Inflammatory macrophage treated with lipopolysaccharide for 1 hour (primary cell): Measurements from ENCODE around the gene SULT1B1.

Source experiments
- DNase-seq, 2 donors: peaks; one replicate each; pipeline ENCODE4 v3.0.0-alpha.2; 2020 to 2022

The SULT1B1 gene

DNA sequence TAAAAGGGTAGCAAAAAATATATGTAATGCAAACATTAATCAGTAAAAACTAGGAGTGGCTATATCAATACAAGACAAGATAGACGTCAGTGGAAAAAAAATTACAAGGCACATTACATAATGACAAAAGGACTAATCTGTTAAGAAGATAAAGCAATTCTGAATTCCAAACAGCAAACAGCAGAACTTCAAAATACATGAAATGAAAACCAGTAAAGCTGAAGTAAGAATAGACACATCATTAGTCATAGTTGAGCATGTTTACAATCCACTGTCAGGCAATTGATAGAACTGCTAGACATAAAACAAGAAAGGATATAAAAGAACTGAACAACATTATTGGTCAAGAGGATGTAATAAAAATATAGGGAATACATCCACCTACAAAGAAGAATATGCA is 12.2 kb downstream of the SULT1B1 start:
- no peak for DNase-seq

GRCh38 chr4:69744157-69744478 is 16.3 kb downstream of the SULT1B1 start:
- DNase-seq = no peak

DNA sequence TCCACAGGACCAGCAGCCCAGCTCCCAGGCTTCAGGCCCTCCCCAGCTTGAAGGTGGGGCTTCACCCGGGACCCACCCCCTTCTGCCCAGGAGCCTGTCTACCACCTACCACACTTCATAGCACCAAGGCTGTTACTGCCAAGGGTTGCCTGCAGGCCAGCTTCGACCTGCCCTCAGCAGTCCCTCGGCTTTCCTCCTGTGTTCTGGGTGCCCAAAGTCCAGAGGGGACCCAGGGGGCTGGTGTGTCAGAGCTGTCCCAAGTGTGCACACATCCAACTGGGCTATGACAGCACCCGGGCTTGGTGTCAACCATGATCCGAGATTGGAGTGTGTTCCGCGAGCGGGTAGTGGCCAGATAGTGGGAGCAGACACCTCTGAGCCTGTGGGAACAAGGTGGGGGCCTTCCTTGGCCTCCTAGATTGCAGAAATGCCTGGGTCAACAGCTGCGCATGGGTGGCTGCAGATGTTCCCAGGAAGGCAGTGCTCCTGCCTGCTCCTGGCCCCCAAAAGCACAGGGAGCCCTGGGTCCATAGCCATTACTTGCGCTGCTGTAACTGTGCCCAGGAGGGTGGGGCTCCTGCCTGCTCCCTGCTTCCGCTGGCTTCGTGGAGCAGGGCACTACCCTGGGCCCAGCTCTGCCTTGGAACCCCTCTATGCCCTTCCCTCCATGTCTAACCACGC is 16.8 kb downstream of the SULT1B1 start:
- no peak for DNase-seq

DNA sequence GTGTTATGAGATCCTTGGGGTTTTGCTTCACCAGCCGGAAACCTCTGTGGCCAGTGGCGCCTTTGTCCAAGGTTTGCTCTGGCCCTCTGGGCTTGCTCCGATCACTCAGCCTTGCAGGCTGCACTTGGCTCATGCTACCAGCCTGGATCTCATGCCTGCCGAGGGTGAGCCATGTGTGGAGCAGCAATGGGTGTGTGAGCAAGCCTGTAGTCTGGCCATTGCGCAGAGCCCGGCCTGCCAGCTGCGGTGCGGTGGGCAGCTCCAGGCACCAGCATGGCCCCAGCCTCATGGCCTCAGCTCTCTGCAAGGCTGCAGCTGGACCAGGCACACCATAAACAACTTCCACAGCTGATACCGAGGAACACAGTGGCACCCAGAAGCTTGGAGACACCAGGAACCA is 17.8 kb downstream of the SULT1B1 start:
- no peak for DNase-seq

DNA sequence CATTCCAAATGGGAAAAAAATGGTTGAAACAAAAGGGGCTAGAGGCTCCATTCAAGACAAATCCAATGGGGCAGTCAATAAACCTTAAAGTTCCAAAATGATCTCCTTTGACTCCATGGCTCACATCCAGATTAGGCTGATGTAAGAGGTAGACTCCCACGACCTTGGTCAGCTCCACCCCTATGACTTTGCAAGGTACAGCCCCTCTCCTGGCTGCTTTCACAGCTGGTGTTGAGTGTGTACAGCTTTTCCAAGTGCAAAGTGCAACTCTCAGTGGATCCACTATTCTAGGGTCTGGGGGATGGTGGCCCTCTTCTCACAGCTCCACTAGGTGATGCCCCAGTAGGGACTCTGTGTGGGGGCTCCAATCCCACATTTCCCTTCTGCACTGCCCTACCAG is 21.5 kb downstream of the SULT1B1 start:
- no peak for DNase-seq

GRCh38 chr4:69735119-69735518 is 25.3 kb downstream of the SULT1B1 start:
- no peak for DNase-seq

- DNase-seq = no peak
Observed at GRCh38 chr4:69731847-69732246, 28.6 kb downstream of the SULT1B1 start.

DNA sequence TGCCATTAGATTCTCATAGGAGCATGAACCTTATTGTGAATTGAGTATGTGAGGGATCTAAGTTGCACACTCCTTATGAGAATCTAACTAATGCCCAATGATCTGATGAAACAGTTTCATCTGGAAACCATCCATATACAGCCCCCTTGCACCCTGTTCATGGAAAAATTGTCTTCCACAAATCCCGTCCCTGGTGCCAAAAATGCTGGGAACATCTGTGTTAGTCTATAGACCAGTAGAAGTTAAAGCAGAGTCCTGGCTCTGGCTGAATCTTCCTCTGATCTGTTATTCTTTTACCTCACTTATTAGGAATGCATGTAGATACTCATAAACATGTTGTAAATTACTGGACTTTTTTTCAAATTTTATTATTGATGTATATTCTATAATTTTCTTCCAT is 29.2 kb downstream of the SULT1B1 start:
- no peak for DNase-seq

GRCh38 chr4:69730002-69730401 is 30.4 kb downstream of the SULT1B1 start:
- DNase-seq = no peak

DNA sequence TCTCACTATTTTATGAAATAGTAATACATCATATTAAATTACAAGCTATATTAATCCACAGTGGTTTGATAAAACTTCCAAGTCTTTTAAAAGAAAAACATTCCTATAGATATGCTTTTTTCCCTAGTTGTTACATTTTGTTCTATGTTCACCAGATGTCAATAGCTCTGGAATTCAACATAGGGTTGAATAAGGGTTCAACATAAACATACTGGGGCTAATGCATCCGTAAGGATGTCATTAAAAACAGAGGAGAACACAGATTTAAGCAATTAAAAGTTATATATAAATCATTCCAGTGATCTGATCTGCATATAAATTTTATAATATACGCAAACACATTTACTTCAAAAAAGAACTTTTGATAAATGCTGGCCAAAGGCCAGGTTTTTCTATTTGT is 32.5 kb downstream of the SULT1B1 start:
- no peak for DNase-seq

DNA sequence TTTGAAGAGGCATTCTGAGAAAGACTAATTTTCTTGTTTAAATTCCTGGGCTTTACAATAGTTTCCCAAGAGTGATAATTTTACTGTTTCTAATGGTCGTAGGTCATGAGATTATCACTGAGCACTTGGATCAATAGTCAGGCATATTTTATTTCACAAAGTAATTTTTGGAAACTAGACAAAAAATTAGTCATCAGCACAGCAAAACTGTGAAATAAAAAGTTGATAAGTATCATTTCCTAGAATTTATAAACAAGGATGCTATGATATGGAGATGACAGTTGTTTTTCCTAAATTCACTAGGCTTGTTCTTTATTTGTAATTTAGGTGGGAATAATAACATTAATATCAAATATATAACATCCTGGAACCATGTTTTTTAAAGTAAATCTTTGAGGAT is 33.0 kb downstream of the SULT1B1 start:
- no peak for DNase-seq

GRCh38 chr4:69726971-69727370 is 33.4 kb downstream of the SULT1B1 start:
- no peak for DNase-seq

DNA sequence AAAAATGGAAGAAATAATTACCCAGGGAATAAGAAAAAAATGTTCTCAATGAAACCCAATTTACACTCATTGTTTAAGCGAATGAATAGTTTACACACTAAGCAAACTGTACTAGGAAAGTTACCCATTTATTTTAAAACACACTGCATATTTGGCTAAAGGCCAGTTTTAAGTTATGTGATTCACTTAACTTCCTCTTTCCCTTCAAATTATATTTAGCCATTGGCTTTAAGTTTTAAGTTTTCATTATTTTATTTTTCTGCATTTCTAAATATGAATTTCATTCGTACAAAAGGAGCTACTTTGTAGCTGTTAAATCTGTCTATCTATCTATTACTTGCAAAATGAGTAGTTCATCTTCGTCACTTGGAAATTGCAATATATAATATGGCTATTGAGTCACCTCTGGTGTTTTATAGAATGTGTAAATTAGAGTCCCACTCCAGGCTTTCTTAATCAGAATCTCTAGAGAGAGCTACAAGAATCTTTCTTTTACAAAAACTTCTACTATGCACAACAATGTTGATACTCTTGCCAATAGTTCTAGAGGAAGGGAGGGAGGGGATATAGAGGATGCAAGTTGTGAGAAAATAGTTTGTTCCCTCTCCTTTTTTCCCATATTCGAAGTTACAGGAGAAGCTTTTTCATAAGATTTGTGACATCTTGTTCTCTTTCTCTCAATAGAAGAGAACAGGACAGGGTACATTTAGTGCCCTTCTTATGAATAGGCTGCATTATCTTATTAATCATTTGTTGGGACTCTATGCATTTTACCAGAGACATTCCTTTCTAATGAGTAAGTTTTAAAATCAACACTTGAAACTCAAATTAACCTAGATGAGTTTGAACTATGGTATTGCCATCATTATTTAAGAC is 41.8 kb downstream of the SULT1B1 start:
- peak; percentile 43 to 54 for DNase-seq

DNA sequence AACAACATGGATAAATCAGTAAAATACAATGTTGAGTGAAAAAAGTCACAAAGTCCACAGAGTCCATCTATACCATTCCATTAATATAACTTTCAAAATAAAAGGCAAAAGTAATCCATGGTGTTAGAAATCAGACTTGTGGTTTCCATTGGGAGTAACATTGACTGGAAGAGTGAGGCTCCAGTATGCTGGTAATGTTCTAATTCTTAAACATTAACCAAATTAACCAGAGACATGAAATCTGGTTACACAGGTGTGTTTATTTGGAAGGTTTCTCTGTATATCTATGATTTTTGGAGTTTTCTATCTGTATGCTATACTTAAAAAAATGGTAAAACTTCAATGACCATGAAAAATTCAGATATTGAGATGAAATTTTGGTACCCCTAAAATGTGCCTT is 42.6 kb downstream of the SULT1B1 start:
- DNase-seq = no peak

GRCh38 chr4:69716654-69717053 is 43.8 kb downstream of the SULT1B1 start:
- DNase-seq = no peak

DNA sequence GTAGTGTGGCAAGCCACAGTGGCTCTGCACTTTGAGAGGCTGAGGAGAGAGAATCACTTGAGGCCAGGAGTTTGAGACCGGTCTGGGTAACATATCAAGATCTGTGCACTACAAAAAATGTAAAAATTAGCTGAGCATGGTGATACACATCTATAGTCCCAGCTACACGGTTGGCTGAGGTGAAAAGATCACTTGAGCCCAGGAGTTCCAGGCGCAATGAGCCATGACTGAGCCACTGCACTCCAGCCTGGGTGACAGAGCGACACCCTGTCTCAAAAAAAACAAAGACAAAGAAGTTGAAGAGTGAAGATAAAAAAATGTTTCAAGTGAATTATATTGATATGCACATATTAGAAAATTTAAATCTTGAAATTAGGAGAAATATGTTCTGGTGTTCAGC is 46.3 kb downstream of the SULT1B1 start:
- DNase-seq = no peak

DNA sequence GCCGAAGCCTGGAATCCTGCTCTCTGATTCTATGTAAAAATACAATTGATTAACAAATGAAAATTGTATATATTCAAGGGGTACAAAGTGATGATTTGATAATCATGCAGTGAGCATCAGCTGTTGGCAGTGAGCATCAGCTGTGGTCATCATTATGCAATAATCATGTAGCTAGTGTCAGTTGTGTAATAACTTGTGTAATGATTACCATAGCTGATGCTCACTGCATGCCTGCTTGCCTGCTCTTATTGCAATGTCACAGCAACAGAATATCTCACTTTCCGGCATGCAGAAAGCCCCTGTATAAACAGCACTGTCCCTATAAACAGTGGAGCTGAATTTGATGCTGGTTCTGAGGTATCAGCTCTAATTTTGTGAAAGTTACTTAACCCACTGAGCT is 46.8 kb downstream of the SULT1B1 start:
- DNase-seq = peak; percentile 83 to 84

DNA sequence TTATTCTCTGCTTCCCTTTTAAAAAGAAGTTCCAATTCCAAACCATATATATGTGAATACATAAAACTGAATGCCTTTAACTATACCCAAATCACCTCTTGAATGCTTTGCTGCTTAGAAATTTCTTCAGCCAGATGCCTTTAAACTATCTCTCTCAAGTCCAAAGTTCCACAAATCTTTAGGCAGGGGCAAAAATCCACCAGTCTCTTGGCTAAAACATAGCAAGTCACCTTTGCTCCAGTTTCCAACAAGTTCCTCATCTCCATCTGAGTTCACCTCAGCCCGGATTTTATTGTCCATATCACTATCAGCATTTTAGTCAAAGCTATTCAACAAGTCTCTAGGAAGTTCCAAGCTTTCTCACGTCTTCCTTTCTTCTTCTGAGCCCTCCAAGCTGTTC is 49.8 kb downstream of the SULT1B1 start:
- no peak for DNase-seq

DNA sequence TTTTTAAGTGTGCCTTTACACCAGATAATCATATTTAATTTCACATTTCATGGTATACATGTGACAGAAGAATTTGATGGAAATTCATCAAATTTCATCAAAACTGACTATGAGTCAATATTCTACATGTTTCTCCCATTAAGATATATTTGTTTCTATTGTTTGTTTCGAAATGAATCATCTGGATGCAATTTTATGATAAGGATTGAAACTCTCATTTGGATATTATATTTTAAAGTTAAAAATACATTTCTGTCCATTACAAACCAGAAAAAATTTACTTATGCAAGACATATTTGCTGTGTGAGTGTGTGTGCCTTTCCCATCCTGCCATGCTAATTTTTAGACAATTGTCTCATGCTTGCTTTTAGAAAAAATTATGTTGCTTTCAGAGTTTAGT is 52.2 kb downstream of the SULT1B1 start:
- no peak for DNase-seq

GRCh38 chr4:69707807-69708206 is 52.6 kb downstream of the SULT1B1 start:
- no peak for DNase-seq

DNA sequence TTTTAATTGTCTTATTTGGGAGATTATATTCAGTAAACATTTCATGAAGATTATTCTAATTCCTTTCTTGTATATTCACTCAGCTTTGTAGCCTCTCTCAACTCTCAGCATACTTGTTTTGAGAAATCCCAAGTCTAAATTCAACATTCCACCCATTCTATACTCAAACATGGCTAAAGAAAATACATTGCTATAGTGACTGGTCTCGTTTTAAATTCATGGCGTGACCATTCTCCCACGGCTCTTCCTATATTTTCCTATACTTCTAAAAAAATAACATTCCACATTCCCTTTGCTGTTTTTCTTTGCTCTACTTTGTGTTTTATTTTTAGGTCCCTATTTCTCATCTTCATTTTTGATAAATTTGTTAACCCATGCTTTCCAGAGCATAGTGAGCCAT is 58.2 kb downstream of the SULT1B1 start:
- no peak for DNase-seq

DNA sequence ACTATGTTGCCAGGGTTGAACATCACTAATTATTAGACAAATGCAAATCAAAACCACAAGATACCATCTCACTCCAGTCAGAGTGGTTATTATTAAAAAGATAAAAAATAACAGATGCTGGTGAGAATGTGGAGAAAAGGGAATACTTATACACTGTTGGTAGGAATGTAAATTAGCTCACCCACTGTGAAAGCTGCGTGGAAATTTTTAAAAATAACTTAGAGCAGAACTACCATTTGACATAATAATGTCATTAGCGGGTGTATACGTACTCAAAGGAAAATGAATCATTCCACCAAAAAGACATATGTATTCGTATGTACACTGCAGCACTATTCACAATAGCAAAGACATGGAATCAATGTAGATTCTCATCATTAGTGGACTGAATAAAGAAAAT is 58.7 kb downstream of the SULT1B1 start:
- DNase-seq = no peak

GRCh38 chr4:69697536-69698242 is 62.7 kb downstream of the SULT1B1 start:
- DNase-seq = no peak

GRCh38 chr4:69689599-69689998 is 70.8 kb downstream of the SULT1B1 start:
- DNase-seq = peak; percentile 40 to 75
